ENCODE results near the gene PHTF1. TPM values are rescaled to one million over a fixed set of nuclear protein-coding genes. Genes with fewer than 3 reads are reported as not detected.

PHTF1 gene
- total and polyA plus RNA-seq, 2 of the 4 experiments (the other 2 are of a cell fraction), result 9.6 to 13.3 TPM

GRCh38 chr1:113769601-113769970, 10.3 kb upstream of the PHTF1 start:
- dilution Hi-C loops (cut with HindIII; ENCODE audit: low sequenced_read_pairs, unreplicated experiment), result no loop called here
- ATAC-seq (ENCODE audit: low read depth), result no peak

More at GRCh38 chr1:113769601-113769970, 10.3 kb upstream of the PHTF1 start:
- Histone ChIP-seq H3K23ac (ENCODE audit: low read depth, low read length) (no peak overlapping the region), H3K79me1 (ENCODE audit: low read depth in 1 of 2, low read length in 2 of 2) (peaks cover 5 to 12% of the 10 kb centered on the region in 2 experiments), H2AFZ (replicated peaks; ENCODE audit: low read length, poor library complexity) (no peak overlapping the region), H3K36me3 (ENCODE audit: control insufficient read depth, insufficient read depth, low read length) (peaks cover 6% of the 10 kb centered on the region), H3K4me1 (ENCODE audit: control insufficient read depth, insufficient read depth, low read length) (no peaks in the 10 kb centered on the region), H4K5ac (ENCODE audit: low read depth, low read length) (no peak overlapping the region), H2BK120ac (ENCODE audit: low read depth, low read length) (no peak overlapping the region), H3K4me3 (ENCODE audit: insufficient read depth, low read depth, low read length) (no peak overlapping the region), H2BK20ac (ENCODE audit: low read depth, low read length) (no peak overlapping the region), H4K20me1 (ENCODE audit: insufficient read depth, low read length) (no peaks in the 10 kb centered on the region), H3K4me2 (ENCODE audit: low read depth, low read length) (no peak overlapping the region), H3K9ac (ENCODE audit: low read depth, low read length) (no peak overlapping the region), H3K27me3 (ENCODE audit: control insufficient read depth, insufficient read depth, low read length) (no peaks in the 10 kb centered on the region), H3K56ac (ENCODE audit: extremely low read depth, insufficient read depth, low read length) (no peak overlapping the region), H3K4ac (ENCODE audit: low read depth, low read length) (no peak overlapping the region), H3K9me1 (ENCODE audit: insufficient read depth, low read length) (no peaks in the 10 kb centered on the region), H4K8ac (ENCODE audit: low read depth in 2 of 2, low read length in 2 of 2) (no peak overlapping the region), H3K14ac (replicated peaks; ENCODE audit: low read depth, low read length) (no peak overlapping the region), H3K9me3 (ENCODE audit: control insufficient read depth, insufficient read depth, low read length) (no peaks in the 10 kb centered on the region), H3K18ac (ENCODE audit: low read depth, low read length) (no peak overlapping the region), H3K27ac (ENCODE audit: insufficient read depth, low read length) (no peak overlapping the region), H2AK5ac (ENCODE audit: low read depth, low read length) (no peak overlapping the region), H2BK5ac (ENCODE audit: low read depth, low read length, poor library complexity, severe bottlenecking) (no peak overlapping the region), H2AK9ac (replicated peaks; ENCODE audit: low read depth, low read length, poor library complexity) (no peak overlapping the region), H2BK15ac (ENCODE audit: low read depth, low read length) (no peak overlapping the region), H4K91ac (ENCODE audit: insufficient read depth, low read depth, low read length) (no peak overlapping the region)
- DNase-seq, result no peak
- ChIA-PET CTCF (no interaction called here), POLR2A (ENCODE audit: unreplicated experiment) (no interaction called here)
- TF ChIP-seq CHD1 (IDR thresholded peaks at IDR 0.05; ENCODE audit: low read depth, low read length) (no peak), FOS (IDR thresholded peaks at IDR 0.05; ENCODE audit: low read depth, low read length) (no peak), POLR2A (IDR thresholded peaks at IDR 0.05; ENCODE audit: low read depth, low read length) (no peak), USF2 (IDR thresholded peaks at IDR 0.05; ENCODE audit: low read depth, low read length) (no peak), RCOR1 (IDR thresholded peaks at IDR 0.05; ENCODE audit: insufficient replicate concordance, low read length) (no peak), CTCF (conservative IDR thresholded peaks at IDR 0.05; ENCODE audit: low read depth, low read length) (no peak), CEBPB (IDR thresholded peaks at IDR 0.05; ENCODE audit: low read depth, low read length) (no peak), MAZ (IDR thresholded peaks at IDR 0.05; ENCODE audit: borderline replicate concordance, low read depth, low read length) (no peak), SMC3 (IDR thresholded peaks at IDR 0.05; ENCODE audit: low read depth, low read length) (no peak), NFE2L2 (IDR thresholded peaks at IDR 0.05; ENCODE audit: low read depth, low read length) (no peak), MXI1 (IDR thresholded peaks at IDR 0.05; ENCODE audit: borderline replicate concordance, low read depth, low read length) (no peak), BHLHE40 (IDR thresholded peaks at IDR 0.05; ENCODE audit: low read depth, low read length) (no peak), RAD21 (IDR thresholded peaks at IDR 0.05; ENCODE audit: low read length) (no peak), RFX5 (IDR thresholded peaks at IDR 0.05; ENCODE audit: low read depth, low read length) (no peak)
- TF ChIP-seq, protein P1, sequence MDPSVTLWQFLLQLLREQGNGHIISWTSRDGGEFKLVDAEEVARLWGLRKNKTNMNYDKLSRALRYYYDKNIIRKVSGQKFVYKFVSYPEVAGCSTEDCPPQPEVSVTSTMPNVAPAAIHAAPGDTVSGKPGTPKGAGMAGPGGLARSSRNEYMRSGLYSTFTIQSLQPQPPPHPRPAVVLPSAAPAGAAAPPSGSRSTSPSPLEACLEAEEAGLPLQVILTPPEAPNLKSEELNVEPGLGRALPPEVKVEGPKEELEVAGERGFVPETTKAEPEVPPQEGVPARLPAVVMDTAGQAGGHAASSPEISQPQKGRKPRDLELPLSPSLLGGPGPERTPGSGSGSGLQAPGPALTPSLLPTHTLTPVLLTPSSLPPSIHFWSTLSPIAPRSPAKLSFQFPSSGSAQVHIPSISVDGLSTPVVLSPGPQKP (IDR thresholded peaks at IDR 0.05; ENCODE audit: borderline replicate concordance, low read depth, low read length), result no peak
- intact Hi-C loops (cut with micrococcal nuclease), result no loop called here
- in situ Hi-C loops (cut with MboI; ENCODE audit: low sequenced_read_pairs), result no loop called here
- BruUV-seq (replicated peaks), result no TSS peak
